Measurements from ENCODE around the gene COL28A1.

Gene COL28A1

GRCh38 chr7:7452652-7453051 is 83.0 kb downstream of the COL28A1 start:
- no peak for DNase-seq

DNA sequence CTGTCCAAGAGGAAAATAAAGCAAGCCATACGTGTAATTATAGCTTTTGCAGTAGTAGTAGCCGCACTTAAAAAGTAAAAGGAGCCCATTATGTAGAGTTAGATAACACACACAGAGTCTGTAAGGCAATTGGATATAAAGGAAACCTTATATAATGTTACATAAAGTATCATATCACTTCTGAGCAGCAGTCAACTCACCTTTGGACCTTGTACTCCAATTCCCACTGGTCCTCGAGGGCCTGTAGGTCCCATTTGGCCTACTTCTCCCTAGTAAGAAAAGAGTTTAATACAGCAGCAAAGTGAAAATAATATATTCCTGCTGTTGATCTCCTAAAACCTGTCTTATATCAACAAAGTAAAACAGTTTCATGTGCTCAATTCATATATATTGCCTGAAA is 83.6 kb downstream of the COL28A1 start:
- DNase-seq, result no peak

GRCh38 chr7:7449055-7449454 is 86.6 kb downstream of the COL28A1 start:
- DNase-seq, result no peak

GRCh38 chr7:7446616-7447015 is 89.1 kb downstream of the COL28A1 start:
- DNase-seq, result no peak

DNA sequence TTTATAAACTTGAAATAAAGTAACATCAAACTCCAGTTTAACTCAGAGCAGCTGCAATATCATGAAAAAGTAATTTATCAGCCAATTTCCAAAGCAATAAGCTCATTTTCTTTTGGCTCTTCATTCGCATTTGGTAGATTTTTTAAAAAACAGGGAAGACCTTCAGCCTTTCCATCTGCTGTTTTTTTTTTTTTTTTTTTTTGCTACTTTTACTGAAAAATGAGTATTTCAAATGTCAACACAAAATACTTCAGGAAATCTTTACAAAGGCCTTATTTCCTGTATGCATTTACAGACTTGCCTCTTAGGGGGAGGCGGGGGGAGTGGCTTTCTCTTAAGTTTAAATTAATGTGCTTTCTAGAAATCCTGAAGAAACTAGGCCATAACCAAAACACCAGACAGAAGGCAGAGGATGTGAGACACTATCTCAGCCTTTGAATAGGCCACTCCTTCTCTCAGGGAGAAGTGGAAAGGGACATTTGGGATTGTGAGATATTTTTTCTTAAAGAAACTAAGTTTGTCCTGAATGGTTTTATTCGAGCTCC is 91.8 kb downstream of the COL28A1 start:
- no peak for DNase-seq

GRCh38 chr7:7439564-7439963 is 96.1 kb downstream of the COL28A1 start:
- DNase-seq, result no peak

DNA sequence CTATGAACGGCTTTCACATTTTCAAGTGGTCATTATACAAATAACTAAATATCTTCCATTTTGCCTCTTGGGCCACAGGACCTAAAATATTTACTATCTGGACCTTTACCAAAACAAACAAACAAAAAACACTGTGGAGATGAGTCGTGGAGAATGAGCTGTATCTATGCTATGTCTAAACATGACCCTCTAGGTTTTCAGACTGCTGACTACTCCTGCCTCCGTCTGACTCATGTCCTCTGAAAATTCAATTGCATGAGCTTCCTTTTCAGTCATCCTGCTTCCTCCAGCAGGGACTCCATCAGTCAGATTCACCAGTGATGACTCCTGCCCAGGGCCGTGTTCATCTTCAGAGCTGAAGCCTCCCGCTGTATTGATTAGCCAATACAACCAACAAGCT is 96.8 kb downstream of the COL28A1 start:
- DNase-seq, result no peak

DNA sequence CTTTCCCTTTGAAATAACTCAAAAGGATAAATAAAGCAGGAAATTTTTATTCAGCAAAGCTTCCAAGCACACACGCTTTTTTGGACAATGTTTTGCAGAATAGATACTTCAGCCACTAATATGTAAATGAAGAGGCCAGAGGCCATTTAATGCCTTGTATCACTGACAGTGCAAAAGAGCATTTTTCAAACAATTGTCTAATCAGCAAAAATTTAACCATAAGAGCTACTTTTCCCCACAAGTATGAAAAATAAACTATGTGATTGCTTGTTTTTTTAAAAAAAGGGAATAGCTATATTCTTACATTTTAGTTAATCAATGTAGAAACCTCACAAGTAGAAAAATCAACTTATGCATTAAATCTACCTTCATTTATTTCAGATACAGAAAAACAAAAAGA is 99.7 kb downstream of the COL28A1 start:
- no peak for DNase-seq

GRCh38 chr7:7434329-7434728 is 101.3 kb downstream of the COL28A1 start:
- no peak for DNase-seq

GRCh38 chr7:7433811-7434210 is 101.9 kb downstream of the COL28A1 start:
- DNase-seq, result no peak

- DNase-seq, result no peak
Measured at GRCh38 chr7:7432979-7433378, 102.7 kb downstream of the COL28A1 start.

GRCh38 chr7:7428806-7429205 is 106.9 kb downstream of the COL28A1 start:
- DNase-seq, result no peak

DNA sequence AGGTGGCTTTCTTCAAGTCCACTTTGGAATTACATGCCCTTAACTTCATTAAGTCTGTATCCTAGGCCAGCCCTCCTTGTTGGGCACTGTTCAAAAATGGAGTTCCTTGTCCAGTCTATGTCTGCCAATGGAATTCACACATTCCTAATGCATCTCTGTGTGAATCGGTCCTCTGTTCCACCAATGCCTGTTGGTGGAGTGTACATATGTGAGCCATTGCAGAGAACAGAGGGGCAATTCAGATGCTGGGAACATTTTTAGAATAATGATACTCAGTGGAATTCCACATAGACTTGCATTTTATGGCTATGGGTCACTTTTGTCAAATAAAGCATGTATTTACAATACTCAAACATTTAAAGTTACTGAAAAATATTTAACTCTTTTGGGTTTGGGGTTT is 108.3 kb downstream of the COL28A1 start:
- DNase-seq, result no peak

GRCh38 chr7:7426676-7427075 is 109.0 kb downstream of the COL28A1 start:
- DNase-seq, result no peak

DNA sequence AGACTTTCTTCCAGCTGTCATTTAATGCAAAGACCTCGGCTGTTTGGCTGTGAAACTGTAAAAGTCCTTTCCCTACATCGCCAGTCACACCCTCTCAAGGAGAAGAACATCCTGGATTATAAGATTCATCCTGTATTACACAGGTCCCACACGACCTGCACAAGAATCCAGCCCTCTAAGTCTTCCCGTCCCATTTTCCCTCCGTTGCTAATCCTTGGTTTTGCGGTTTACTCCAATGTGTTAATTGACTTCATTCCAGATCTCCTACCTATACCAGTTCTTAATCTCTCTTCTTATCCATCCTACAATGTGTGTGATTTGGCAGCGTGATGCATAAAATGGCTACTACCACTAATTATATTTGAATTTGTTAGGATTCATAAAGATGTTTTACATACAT is 110.4 kb downstream of the COL28A1 start:
- no peak for DNase-seq

DNA sequence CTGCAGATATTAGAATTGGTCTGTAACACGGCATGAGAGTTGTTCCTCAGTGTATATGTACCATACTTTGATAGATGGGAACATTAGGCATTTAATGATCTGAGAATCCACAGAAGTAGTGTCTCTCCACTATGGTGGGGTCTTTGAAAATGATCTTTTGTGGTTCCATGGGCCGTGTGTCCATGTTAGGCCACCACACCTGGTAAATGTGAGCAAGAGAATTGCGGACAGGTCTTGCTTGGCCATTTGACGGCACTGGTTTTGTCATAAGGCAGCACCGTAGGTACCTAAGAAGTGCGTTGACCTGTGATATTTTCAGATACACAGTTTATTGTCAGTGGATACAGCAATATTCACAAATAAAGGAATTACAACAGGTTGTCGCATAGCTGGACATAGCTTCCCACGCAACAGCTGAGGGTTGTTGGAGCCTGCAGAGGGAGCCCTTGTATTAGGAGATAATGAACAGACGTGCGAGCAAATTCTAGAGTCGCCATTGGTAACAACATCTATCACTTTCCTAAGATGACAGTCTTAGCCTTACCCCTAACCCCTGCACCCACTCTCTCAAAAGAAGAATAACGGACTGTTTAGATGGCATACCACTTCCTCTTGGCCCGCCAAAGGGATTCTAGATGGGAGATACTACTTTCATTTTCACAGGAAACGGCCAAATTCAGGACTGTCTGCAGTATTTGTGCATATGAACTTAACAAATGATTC is 111.4 kb downstream of the COL28A1 start:
- DNase-seq, result peak; percentile 9 to 13

DNA sequence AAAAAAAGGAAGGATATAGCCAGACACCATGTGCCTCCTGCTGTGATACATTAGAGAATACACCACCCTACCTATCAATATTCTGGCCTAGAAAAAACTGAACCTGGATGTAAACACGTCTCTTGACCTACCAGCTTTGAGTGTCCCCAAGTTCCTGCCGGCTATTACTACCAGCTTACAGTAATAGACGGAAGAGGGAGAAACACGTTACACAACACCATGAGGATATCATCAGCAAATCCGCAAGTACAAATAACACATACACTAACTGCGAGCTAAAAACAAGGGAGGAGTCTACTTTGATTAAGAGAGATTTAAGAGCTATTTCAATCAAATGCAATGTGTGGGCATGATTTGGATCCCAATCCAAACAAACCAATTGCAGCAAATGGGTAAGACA is 113.0 kb downstream of the COL28A1 start:
- no peak for DNase-seq

- no peak for DNase-seq
Measured at GRCh38 chr7:7421826-7422225, 113.8 kb downstream of the COL28A1 start.

DNA sequence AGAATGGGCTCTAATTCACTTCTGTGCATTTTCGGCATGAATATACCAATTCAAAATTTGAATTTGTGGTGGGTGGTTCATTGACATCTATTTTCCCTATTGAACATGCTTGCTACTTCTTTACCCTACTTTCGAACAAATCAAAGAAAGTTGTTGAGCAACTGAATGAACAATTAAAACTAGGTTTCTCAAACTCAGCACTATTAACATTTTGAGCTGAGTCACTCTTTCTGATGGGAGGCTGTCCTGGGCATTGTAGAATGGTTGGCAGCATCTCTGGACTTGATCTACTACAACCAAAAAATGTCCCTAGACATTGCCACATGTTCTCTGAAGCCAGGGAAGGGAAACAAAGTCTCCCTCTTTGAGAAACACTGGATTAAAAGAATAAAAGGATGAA is 116.7 kb downstream of the COL28A1 start:
- DNase-seq, result no peak

DNA sequence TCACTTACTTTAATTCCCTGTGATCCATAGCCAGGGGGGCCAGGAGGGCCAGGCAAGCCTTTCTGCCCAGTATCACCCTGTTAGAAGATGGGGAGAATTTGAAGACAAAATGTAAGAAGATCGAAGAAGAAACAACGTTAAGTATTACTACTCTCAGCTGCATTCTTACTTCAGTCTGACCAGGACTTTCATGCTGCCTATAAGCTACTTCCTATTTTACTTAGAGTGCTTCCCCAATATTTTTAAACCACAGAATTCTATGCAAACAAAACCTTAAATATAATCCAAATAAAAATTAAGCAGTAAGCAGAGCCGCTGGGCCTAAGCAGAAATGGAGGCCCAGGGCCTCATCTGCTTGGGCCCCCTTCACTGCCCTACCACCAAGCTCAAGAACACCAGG is 117.8 kb downstream of the COL28A1 start:
- no peak for DNase-seq

DNA sequence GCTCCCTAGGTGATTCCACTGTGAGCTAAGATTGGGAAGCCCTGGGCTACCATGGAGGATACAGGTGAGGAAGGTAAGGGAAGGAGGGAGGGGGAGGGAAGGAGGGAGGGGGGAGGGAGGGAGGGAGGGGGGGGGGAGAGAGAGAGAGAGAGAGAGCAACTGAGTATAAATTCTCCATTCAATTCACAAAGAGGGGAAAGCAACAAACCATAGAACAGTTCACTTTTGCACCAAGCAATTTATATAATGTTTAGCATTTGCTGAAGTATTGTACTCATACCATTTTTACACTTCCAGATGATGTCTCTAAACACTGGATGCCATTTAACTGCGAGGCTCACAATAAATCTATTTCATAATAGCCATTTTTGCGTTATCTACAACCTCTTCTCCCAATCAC is 118.3 kb downstream of the COL28A1 start:
- no peak for DNase-seq

- DNase-seq, result no peak
Measured at GRCh38 chr7:7416031-7416858, 119.4 kb downstream of the COL28A1 start.

DNA sequence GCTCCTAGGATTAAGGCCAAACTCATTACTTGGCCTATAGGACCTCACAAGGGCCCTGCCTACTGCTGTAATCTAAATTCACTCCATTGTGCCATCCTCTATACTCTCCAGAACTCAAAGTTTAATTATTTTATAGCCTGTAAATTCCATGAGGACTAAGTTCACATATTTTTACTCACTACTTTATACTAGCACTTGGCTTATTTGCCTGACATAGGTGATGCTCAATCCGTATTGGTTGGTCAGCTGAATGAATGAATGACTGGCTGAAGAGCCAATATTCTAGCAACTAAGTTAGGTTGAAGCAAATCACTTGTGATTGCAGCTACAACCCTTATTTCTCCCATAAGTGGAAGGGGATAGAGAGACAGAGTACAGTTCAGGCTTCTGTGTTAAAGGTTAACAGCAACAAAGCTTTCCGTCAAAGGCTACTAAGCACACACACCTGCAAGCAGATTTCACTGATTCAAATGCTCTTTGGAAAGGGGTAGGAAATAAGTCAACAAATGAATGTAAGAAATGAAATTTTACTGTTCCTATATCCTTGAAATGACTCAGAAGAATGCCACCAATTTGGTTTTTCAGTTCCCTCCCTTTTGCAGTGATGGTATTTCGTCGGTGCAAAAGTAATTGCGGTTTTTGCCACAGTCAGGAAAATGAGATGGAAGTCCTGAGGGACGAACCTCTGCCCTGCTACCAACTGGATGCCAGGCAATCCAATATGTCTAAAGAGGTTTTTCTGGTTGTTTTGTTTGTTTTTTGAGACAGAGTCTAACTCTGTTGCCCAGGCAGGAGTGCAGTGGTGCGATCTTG is 120.7 kb downstream of the COL28A1 start:
- DNase-seq, result no peak

All from stimulated activated CD4-positive, alpha-beta T cell treated with anti-CD3 and anti-CD28 coated beads, Interleukin-4, amount 100 ng/mL, for 4 hours (primary cell).